GM19324 (cell line): ENCODE data around the gene ANP32B.
"Not testable (repeated sequence)": the region's sequence is repeated elsewhere in the genome, so short reads cannot be mapped to it uniquely, and the experiment has no call there.

Experiments used
- ATAC-seq: cut with Tn5 transposase; IDR thresholded peaks from one replicate; pipeline ENCODE4 v1.9.1; 2021; ENCODE audit warnings: mild to moderate bottlenecking, moderate library complexity; ENCODE audit not compliant: unreplicated experiment, low FRiP score

The ANP32B gene

GRCh38 chr9:97962136-97962535 is 21.0 kb upstream of the ANP32B start:
- no peak for ATAC-seq

- ATAC-seq: no peak
Observed at GRCh38 chr9:97962575-97962974, 20.6 kb upstream of the ANP32B start.

GRCh38 chr9:97963232-97963631 is 19.9 kb upstream of the ANP32B start:
- no peak for ATAC-seq

GRCh38 chr9:97964901-97965300 is 18.2 kb upstream of the ANP32B start:
- no peak for ATAC-seq

- ATAC-seq: no peak
Observed at GRCh38 chr9:97966493-97966892, 16.6 kb upstream of the ANP32B start.

GRCh38 chr9:97969014-97969413 is 14.1 kb upstream of the ANP32B start:
- ATAC-seq: no peak

- ATAC-seq: no peak
Observed at GRCh38 chr9:97970165-97970564, 13.0 kb upstream of the ANP32B start.

GRCh38 chr9:97972753-97973152 is 10.4 kb upstream of the ANP32B start:
- ATAC-seq: no peak

- no peak for ATAC-seq
Observed at GRCh38 chr9:97975376-97975775, 7.8 kb upstream of the ANP32B start.

- ATAC-seq: not testable (repeated sequence)
Observed at GRCh38 chr9:97976633-97977032, 6.5 kb upstream of the ANP32B start.

- ATAC-seq: no peak
Observed at GRCh38 chr9:97978371-97979130, 4.6 kb upstream of the ANP32B start.

- ATAC-seq: no peak
Observed at GRCh38 chr9:97979788-97980478, 3.2 kb upstream of the ANP32B start.

- no peak for ATAC-seq
Observed at GRCh38 chr9:97980479-97980803, 2.7 kb upstream of the ANP32B start.

- ATAC-seq: no peak
Observed at GRCh38 chr9:97980918-97981845, 2.0 kb upstream of the ANP32B start.

- no peak for ATAC-seq
Observed at GRCh38 chr9:97981846-97982682, 1.1 kb upstream of the ANP32B start.

GRCh38 chr9:97983589-97984187 is 547 bp downstream of the ANP32B start:
- ATAC-seq: peak; percentile 24

GRCh38 chr9:97984188-97985057 is 1.3 kb downstream of the ANP32B start:
- peak; percentile 42 for ATAC-seq

- ATAC-seq: peak; percentile 21
Observed at GRCh38 chr9:97985058-97985861, 2.1 kb downstream of the ANP32B start.
